Type B pancreatic cell (in vitro differentiated cells): ENCODE measurements around the gene PRRT2. TPM values are rescaled to one million over a fixed set of nuclear protein-coding genes. Genes with fewer than 3 reads are reported as not detected.
A peak's percentile ranks its signal among the peaks of the same experiment; 100 is the strongest.

Experiments
- DNase-seq: peaks from one replicate; pipeline ENCODE4 v3.0.0; 2021; ENCODE audit warnings: mixed read lengths; ENCODE audit not compliant: unreplicated experiment; ENCODE audit errors: extremely low spot score
- H3K27ac Mint-ChIP-seq: 2 replicates; pipeline ENCODE4 v1.8.0; 2021; ENCODE audit warnings: mild to moderate bottlenecking, mixed read lengths
- H3K27me3 Mint-ChIP-seq: 2 replicates; pipeline ENCODE4 v1.8.0; 2021; ENCODE audit warnings: mixed read lengths
- H3K36me3 Mint-ChIP-seq: 2 replicates; pipeline ENCODE4 v1.8.0; 2021; ENCODE audit warnings: mixed read lengths
- H3K4me1 Mint-ChIP-seq: one replicate; pipeline ENCODE4 v1.8.0; 2021; ENCODE audit warnings: mixed read lengths; ENCODE audit not compliant: unreplicated experiment
- H3K4me3 Mint-ChIP-seq: 2 replicates; pipeline ENCODE4 v1.8.0; 2021; ENCODE audit warnings: mild to moderate bottlenecking, mixed read lengths
- H3K9me3 Mint-ChIP-seq: 2 replicates; pipeline ENCODE4 v1.8.0; 2021; ENCODE audit warnings: mixed read lengths
- CTCF ChIP-seq: fragments of 200-600 bp; sonication (generic); conservative IDR thresholded peaks from 2 replicates; pipeline ENCODE4 v1.5.0; 2021; ENCODE audit warnings: antibody characterized with exemption, mild to moderate bottlenecking
- total RNA-seq: library from RNA; stranded (reverse); gene quantifications from 2 replicates; pipeline ENCODE4 v1.2.1, GENCODE V29; 2021; ENCODE audit warnings: low replicate concordance

The PRRT2 gene
- total RNA-seq, 1 donor from 2014 or later, result 15.1 TPM

DNA sequence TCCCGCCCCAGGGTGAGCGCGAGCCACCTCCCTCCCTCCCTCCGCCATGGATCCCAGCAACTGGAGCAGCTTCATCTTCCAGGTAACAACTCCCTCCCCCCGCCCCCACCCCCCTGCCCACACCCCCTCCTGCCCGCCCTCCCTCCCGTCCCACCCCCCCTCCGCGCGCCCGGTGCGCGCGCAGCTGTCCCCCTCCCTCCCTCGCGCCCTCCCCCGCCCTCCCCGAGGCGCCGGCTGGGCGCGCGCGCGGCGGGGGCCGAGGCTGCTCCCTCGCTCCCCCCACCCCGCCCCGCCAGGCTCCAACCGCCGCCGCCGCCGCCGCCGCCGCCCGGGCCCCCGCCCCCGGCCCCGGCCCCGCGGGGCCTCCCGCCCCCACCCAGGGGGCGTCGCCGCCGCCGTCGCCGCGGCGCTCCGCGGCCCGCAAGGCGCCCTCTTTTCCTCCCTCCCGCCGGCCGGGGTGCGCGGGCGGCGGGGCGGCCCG, 5.9 kb upstream of the PRRT2 start, which contains the start of gene MAZ:
Gene MAZ (plus strand): TSS at position 431 of the 481 bp plus-strand sequence. CDS start 173 bp downstream, outside the sequence.
- Mint-ChIP-seq H3K4me1 (peaks cover 39% of the 10 kb centered on the region), H3K36me3 (peaks cover 9% of the 10 kb centered on the region), H3K27me3 (no peaks in the 10 kb centered on the region), H3K9me3 (no peaks in the 10 kb centered on the region), H3K27ac (peak within 1 kb of the TSS; percentile 98), H3K4me3 (peak within 1 kb of the TSS; percentile 98)
- DNase-seq, result no peak
- no peak for TF ChIP-seq CTCF

DNA sequence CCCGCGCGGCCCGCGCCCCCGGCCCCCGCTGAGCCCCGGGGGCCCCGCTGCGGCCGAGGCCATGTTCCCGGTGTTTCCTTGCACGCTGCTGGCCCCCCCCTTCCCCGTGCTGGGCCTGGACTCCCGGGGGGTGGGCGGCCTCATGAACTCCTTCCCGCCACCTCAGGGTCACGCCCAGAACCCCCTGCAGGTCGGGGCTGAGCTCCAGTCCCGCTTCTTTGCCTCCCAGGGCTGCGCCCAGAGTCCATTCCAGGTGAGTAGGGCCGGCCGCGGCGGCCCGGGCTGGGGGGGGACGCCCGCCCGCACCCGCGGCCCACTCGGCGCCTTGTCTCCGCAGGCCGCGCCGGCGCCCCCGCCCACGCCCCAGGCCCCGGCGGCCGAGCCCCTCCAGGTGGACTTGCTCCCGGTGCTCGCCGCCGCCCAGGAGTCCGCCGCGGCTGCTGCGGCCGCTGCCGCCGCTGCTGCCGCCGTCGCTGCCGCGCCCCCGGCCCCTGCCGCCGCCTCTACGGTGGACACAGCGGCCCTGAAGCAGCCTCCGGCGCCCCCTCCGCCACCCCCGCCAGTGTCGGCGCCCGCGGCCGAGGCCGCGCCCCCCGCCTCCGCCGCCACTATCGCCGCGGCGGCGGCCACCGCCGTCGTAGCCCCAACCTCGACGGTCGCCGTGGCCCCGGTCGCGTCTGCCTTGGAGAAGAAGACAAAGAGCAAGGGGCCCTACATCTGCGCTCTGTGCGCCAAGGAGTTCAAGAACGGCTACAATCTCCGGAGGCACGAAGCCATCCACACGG, 5.2 kb upstream of the PRRT2 start:
- TF ChIP-seq CTCF, result no peak
- Mint-ChIP-seq H3K27ac (peak overlapping the region; percentile 84), H3K36me3 (peaks cover 4% of the 10 kb centered on the region), H3K4me1 (peaks cover 40% of the 10 kb centered on the region), H3K27me3 (no peaks in the 10 kb centered on the region), H3K4me3 (peak overlapping the region; percentile 86), H3K9me3 (no peaks in the 10 kb centered on the region)
- no peak for DNase-seq

- no peak for DNase-seq
- H3K4me1 Mint-ChIP-seq, result peaks cover 40% of the 10 kb centered on the region
Measured at GRCh38 chr16:29807426-29808218, 4.4 kb upstream of the PRRT2 start.

DNA sequence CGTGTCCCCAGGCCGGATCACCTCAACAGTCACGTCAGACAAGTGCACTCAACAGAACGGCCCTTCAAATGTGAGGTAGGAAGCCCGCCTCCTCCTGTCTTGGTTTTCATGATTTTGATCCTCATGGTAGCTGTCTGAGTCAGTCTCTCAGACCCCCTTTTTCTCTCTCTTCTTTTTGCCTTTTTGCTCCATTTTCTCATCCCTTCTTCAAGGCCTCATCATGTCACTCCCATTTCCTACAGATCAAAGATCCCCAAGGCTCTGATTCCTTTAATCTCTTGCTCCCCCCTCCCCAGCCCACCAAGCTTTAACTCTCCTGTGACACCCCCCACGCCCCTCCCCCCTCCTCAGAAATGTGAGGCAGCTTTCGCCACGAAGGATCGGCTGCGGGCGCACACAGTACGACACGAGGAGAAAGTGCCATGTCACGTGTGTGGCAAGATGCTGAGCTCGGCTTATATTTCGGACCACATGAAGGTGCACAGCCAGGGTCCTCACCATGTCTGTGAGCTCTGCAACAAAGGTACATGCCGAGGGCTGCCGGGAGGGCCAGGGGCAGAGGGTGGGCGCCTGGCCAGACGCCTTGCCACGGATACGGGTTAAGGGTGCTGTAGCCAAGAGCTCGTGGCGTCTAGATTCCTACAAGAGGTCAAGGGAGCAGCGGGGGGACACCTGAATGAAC, 3.6 kb upstream of the PRRT2 start:
- Mint-ChIP-seq H3K27me3 (no peaks in the 10 kb centered on the region), H3K27ac (peak overlapping the region; percentile 84), H3K4me3 (peak overlapping the region; percentile 86), H3K4me1 (peaks cover 37% of the 10 kb centered on the region), H3K9me3 (no peaks in the 10 kb centered on the region), H3K36me3 (peaks cover 4% of the 10 kb centered on the region)
- no peak for TF ChIP-seq CTCF
- DNase-seq, result no peak

More at GRCh38 chr16:29807426-29808218, 4.4 kb upstream of the PRRT2 start:
- peak; percentile 57 for TF ChIP-seq CTCF
- H3K27me3 Mint-ChIP-seq, result no peaks in the 10 kb centered on the region
- H3K4me3 Mint-ChIP-seq, result peak overlapping the region; percentile 86
- peak overlapping the region; percentile 84 for H3K27ac Mint-ChIP-seq
- no peaks in the 10 kb centered on the region for H3K9me3 Mint-ChIP-seq
- peaks cover 4% of the 10 kb centered on the region for H3K36me3 Mint-ChIP-seq

- no peaks in the 10 kb centered on the region for H3K9me3 Mint-ChIP-seq
- no peak for TF ChIP-seq CTCF
- H3K27ac Mint-ChIP-seq, result no peak overlapping the region
- H3K4me1 Mint-ChIP-seq, result peaks cover 30% of the 10 kb centered on the region
- DNase-seq, result no peak
- no peaks in the 10 kb centered on the region for H3K27me3 Mint-ChIP-seq
- peaks cover 4% of the 10 kb centered on the region for H3K36me3 Mint-ChIP-seq
- peak overlapping the region; percentile 86 for H3K4me3 Mint-ChIP-seq
Measured at GRCh38 chr16:29809031-29809747, 2.8 kb upstream of the PRRT2 start.
